ENCODE results near the gene PRELID3B.

The PRELID3B gene

DNA sequence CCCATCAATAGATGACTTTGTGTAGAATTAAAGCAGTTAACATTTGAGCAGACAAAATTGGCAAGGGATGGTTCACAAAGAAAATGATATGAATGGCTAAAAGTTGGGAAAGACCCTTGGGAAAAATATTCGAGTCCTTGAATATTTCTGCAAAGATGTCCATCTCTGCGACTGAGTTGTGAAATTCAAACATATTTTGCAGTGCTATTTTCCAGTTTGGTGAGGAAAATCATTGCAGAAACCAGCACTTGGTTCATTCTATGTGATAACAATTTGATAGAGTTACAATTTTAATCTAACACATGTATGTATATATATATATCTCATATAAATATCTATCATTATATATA, 6.1 kb upstream of the PRELID3B start:
- no peaks in the 10 kb centered on the region for H3K27me3 ChIP-seq (ENCODE audit: low read length)
- H3F3A ChIP-seq (ENCODE audit: insufficient read depth): peaks cover 9% of the 10 kb centered on the region
- H3K4me3 ChIP-seq (ENCODE audit: insufficient read depth, low read length, poor library complexity, severe bottlenecking): no peak overlapping the region
- no peaks in the 10 kb centered on the region for H4K20me1 ChIP-seq (ENCODE audit: low read depth, low read length)
- no peak overlapping the region for H2AFZ ChIP-seq (ENCODE audit: low read depth, low read length, severe bottlenecking)
- no peak overlapping the region for H3K27ac ChIP-seq (ENCODE audit: low read depth, low read length)
- no peaks in the 10 kb centered on the region for H3K9me2 ChIP-seq (replicated peaks; ENCODE audit: insufficient read depth, low read length)
- no peak overlapping the region for H3K9ac ChIP-seq (ENCODE audit: low read length)
- H3K4me2 ChIP-seq (ENCODE audit: low read depth, low read length, poor library complexity, severe bottlenecking): no peak overlapping the region
- H3K9me3 ChIP-seq (ENCODE audit: insufficient read depth, low read length): no peaks in the 10 kb centered on the region
- no peaks in the 10 kb centered on the region for H3K79me2 ChIP-seq (ENCODE audit: insufficient read depth, low read length)
- TF ChIP-seq, protein P1, sequence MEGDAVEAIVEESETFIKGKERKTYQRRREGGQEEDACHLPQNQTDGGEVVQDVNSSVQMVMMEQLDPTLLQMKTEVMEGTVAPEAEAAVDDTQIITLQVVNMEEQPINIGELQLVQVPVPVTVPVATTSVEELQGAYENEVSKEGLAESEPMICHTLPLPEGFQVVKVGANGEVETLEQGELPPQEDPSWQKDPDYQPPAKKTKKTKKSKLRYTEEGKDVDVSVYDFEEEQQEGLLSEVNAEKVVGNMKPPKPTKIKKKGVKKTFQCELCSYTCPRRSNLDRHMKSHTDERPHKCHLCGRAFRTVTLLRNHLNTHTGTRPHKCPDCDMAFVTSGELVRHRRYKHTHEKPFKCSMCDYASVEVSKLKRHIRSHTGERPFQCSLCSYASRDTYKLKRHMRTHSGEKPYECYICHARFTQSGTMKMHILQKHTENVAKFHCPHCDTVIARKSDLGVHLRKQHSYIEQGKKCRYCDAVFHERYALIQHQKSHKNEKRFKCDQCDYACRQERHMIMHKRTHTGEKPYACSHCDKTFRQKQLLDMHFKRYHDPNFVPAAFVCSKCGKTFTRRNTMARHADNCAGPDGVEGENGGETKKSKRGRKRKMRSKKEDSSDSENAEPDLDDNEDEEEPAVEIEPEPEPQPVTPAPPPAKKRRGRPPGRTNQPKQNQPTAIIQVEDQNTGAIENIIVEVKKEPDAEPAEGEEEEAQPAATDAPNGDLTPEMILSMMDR (IDR thresholded peaks at IDR 0.05; ENCODE audit: insufficient read depth, low read length, poor library complexity, severe bottlenecking): no peak
- TF ChIP-seq EZH2phosphoT487 (conservative IDR thresholded peaks at IDR 0.05; ENCODE audit: low read length): no peak
- H3K36me3 ChIP-seq (ENCODE audit: low read length): no peaks in the 10 kb centered on the region

DNA sequence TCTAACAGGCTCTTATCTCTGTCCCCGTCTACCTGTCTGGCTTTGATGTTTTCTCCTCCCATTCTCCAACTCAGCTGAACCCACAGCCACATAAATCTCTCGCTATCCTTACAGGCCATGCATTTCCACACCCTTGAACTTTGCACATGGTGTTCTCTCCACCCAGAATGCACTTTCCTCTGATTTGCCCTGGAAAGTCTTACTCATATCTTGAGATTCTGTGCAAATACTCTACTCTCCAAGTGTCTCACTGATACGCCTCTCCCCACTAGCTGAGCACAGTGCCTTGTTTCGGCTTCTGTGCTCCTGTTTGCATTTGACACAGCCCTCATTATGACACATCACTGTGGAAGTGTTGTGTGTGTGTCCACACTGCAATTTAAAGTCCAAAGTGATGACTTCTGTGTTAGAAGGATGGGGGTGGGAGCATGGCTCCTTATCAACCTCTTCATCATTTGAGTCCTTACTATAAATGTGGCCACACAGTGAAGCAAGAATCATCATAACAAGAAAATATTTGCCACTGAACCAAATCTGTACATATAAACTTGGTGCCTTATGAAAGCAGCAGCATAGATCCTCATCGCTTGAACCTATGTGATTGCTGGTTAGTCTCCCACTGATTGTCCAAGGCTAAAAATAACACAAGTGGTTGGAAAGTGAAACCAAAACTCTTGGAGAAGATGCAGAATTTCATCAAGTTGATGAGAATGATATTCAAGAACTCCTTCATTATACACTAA, 5.5 kb upstream of the PRELID3B start:
- Histone ChIP-seq H3K4me3 (ENCODE audit: insufficient read depth, low read length, poor library complexity, severe bottlenecking) (no peak overlapping the region), H3K9me2 (replicated peaks; ENCODE audit: insufficient read depth, low read length) (no peaks in the 10 kb centered on the region), H4K20me1 (ENCODE audit: low read depth, low read length) (no peaks in the 10 kb centered on the region), H3K4me2 (ENCODE audit: low read depth, low read length, poor library complexity, severe bottlenecking) (no peak overlapping the region), H3K9ac (ENCODE audit: low read length) (no peak overlapping the region), H3K79me2 (ENCODE audit: insufficient read depth, low read length) (no peaks in the 10 kb centered on the region), H3K36me3 (ENCODE audit: low read length) (no peaks in the 10 kb centered on the region), H3K27ac (ENCODE audit: low read depth, low read length) (no peak overlapping the region), H3K9me3 (ENCODE audit: insufficient read depth, low read length) (no peaks in the 10 kb centered on the region), H3K27me3 (ENCODE audit: low read length) (no peaks in the 10 kb centered on the region), H3F3A (ENCODE audit: insufficient read depth) (peaks cover 13% of the 10 kb centered on the region), H2AFZ (ENCODE audit: low read depth, low read length, severe bottlenecking) (no peak overlapping the region)
- no peak for TF ChIP-seq EZH2phosphoT487 (conservative IDR thresholded peaks at IDR 0.05; ENCODE audit: low read length)

DNA sequence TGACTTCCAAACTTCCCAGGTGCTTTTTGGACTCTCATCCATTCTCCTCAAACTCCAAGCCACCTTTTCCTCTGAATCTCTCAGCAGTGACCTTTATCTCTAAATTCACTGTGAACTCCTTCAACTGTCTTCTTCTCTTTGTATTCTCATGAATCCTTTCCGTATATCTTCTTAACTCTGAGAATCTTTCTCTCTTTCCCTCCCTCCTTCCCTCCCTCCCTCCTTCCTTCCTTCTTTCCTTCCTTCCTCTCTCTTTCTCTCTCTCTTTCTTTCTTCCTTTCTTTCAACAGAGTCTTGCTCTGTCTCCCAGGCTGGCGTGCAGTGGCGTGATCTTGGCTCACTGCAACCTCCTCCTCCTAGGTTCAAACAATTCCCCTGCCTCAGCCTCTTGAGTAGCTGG, 4.3 kb upstream of the PRELID3B start:
- Histone ChIP-seq H4K20me1 (ENCODE audit: low read depth, low read length) (no peaks in the 10 kb centered on the region), H3K36me3 (ENCODE audit: low read length) (no peaks in the 10 kb centered on the region), H3K27me3 (ENCODE audit: low read length) (no peaks in the 10 kb centered on the region), H3K4me2 (ENCODE audit: low read depth, low read length, poor library complexity, severe bottlenecking) (no peak overlapping the region), H3K9me2 (replicated peaks; ENCODE audit: insufficient read depth, low read length) (no peaks in the 10 kb centered on the region), H3K27ac (ENCODE audit: low read depth, low read length) (no peak overlapping the region), H2AFZ (ENCODE audit: low read depth, low read length, severe bottlenecking) (no peak overlapping the region), H3K79me2 (ENCODE audit: insufficient read depth, low read length) (peaks cover 7% of the 10 kb centered on the region), H3K9me3 (ENCODE audit: insufficient read depth, low read length) (no peaks in the 10 kb centered on the region), H3K9ac (ENCODE audit: low read length) (no peak overlapping the region), H3K4me3 (ENCODE audit: insufficient read depth, low read length, poor library complexity, severe bottlenecking) (no peak overlapping the region), H3F3A (ENCODE audit: insufficient read depth) (peaks cover 13% of the 10 kb centered on the region)
- TF ChIP-seq, protein P1 (IDR thresholded peaks at IDR 0.05; ENCODE audit: insufficient read depth, low read length, poor library complexity, severe bottlenecking): no peak
- TF ChIP-seq EZH2phosphoT487 (conservative IDR thresholded peaks at IDR 0.05; ENCODE audit: low read length): no peak

DNA sequence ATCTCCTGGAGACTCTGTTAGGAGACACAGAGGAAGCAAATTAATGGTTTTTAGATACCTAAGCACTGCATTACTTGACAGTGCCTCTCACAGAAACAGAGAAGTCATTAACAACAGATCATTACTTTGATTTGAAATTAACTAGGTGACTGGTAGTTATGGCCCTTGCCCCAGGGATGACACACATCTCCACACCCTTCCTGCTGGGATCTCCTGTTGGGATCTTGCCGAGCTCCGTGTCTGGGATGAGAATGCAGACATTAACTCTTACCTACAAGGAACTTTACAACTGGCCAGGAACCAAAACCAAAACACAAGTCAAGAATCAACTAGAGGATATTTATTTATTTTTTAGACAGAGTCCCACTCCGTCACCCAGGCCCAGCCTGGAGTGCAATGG, 2.2 kb upstream of the PRELID3B start:
- Histone ChIP-seq H3K36me3 (ENCODE audit: low read length) (no peaks in the 10 kb centered on the region), H3K79me2 (ENCODE audit: insufficient read depth, low read length) (peaks cover 28% of the 10 kb centered on the region), H3K9ac (ENCODE audit: low read length) (no peak overlapping the region), H3K9me2 (replicated peaks; ENCODE audit: insufficient read depth, low read length) (no peaks in the 10 kb centered on the region), H3K27ac (ENCODE audit: low read depth, low read length) (peak overlapping the region; percentile 64; the same call in 1 of the 2 replicates), H3K4me2 (ENCODE audit: low read depth, low read length, poor library complexity, severe bottlenecking) (no peak overlapping the region), H3F3A (ENCODE audit: insufficient read depth) (peaks cover 13% of the 10 kb centered on the region), H3K4me3 (ENCODE audit: insufficient read depth, low read length, poor library complexity, severe bottlenecking) (no peak overlapping the region), H3K27me3 (ENCODE audit: low read length) (no peaks in the 10 kb centered on the region), H3K9me3 (ENCODE audit: insufficient read depth, low read length) (no peaks in the 10 kb centered on the region), H2AFZ (ENCODE audit: low read depth, low read length, severe bottlenecking) (peak overlapping the region; percentile 73), H4K20me1 (ENCODE audit: low read depth, low read length) (peaks cover 15% of the 10 kb centered on the region; the same call in 1 of the 2 replicates)
- TF ChIP-seq, protein P1 (IDR thresholded peaks at IDR 0.05; ENCODE audit: insufficient read depth, low read length, poor library complexity, severe bottlenecking): no peak
- TF ChIP-seq EZH2phosphoT487 (conservative IDR thresholded peaks at IDR 0.05; ENCODE audit: low read length): no peak
